ENCODE measurements around the gene RFX5.

DNA sequence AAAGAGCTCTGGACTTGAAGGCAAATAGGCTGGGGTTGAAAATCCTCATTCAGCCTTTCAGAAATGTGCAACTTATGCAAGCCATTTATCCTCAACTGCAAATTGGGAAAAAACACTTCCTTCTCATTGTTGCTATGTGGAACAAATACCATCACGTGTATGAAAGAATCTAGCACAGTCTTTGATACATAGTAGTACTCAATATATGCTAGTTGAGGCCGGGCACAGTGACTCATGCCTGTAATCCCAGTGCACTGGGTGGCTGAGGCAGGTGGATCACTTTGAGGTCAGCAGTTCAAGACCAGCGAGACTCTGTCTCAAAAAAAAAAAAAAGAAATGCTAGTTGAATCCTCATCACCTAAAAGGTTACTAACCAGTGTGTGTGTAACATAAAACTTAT, 28.1 kb downstream of the RFX5 start:
- TF ChIP-seq, protein P1, sequence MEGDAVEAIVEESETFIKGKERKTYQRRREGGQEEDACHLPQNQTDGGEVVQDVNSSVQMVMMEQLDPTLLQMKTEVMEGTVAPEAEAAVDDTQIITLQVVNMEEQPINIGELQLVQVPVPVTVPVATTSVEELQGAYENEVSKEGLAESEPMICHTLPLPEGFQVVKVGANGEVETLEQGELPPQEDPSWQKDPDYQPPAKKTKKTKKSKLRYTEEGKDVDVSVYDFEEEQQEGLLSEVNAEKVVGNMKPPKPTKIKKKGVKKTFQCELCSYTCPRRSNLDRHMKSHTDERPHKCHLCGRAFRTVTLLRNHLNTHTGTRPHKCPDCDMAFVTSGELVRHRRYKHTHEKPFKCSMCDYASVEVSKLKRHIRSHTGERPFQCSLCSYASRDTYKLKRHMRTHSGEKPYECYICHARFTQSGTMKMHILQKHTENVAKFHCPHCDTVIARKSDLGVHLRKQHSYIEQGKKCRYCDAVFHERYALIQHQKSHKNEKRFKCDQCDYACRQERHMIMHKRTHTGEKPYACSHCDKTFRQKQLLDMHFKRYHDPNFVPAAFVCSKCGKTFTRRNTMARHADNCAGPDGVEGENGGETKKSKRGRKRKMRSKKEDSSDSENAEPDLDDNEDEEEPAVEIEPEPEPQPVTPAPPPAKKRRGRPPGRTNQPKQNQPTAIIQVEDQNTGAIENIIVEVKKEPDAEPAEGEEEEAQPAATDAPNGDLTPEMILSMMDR (IDR thresholded peaks at IDR 0.05): no peak
- TF ChIP-seq POLR2A (IDR thresholded peaks at IDR 0.05): no peak

All from thyroid gland (tissue), 4 donors.